SK-N-MC (cell line): ENCODE measurements around the gene HUWE1.

Source experiments
- DNase-seq: peaks from one replicate; pipeline ENCODE4 v3.0.0-alpha.2; 2011; ENCODE audit warnings: low read depth, low spot score
- H3K27ac ChIP-seq: fragments of 200-600 bp; sonication (generic); 2 replicates; pipeline ENCODE4 v1.5.1; 2016; ENCODE audit warnings: mixed run types
- H3K36me3 ChIP-seq: fragments of 200-600 bp; sonication (generic); 2 replicates; pipeline ENCODE4 v1.6.1; 2017; ENCODE audit warnings: antibody characterized with exemption, low read length, mixed read lengths; ENCODE audit not compliant: insufficient read depth
- H3K4me3 ChIP-seq: fragments of 200-600 bp; sonication (generic); 2 replicates; pipeline ENCODE4 v1.5.1; 2016
- H3K9ac ChIP-seq: fragments of 200-600 bp; sonication (generic); 2 replicates; pipeline ENCODE4 v1.8.0; 2017; ENCODE audit warnings: mixed run types, mixed read lengths; ENCODE audit not compliant: insufficient read length
- H3K9me3 ChIP-seq: fragments of 200-600 bp; sonication (generic); 2 replicates; pipeline ENCODE4 v1.6.1; 2017; ENCODE audit warnings: low read depth, mild to moderate bottlenecking, antibody characterized with exemption, low read length, moderate library complexity, mixed read lengths
- EZH2 ChIP-seq: fragments of 200-600 bp; sonication (generic); IDR thresholded peaks from one replicate; pipeline ENCODE4 v1.6.1; 2017; ENCODE audit warnings: antibody characterized with exemption
- FOXP2 ChIP-seq: optimal IDR thresholded peaks from 2 replicates; pipeline ENCODE3; 2011; ENCODE audit warnings: mild to moderate bottlenecking, moderate library complexity; ENCODE audit not compliant: insufficient read depth; ENCODE audit errors: extremely low read length, control extremely low read depth
- POLR2AphosphoS5 ChIP-seq: IDR thresholded peaks from 2 replicates; pipeline ENCODE4 v1.6.1; 2012; ENCODE audit warnings: mild to moderate bottlenecking, low read depth, low read length, borderline replicate concordance

HUWE1 gene

DNA sequence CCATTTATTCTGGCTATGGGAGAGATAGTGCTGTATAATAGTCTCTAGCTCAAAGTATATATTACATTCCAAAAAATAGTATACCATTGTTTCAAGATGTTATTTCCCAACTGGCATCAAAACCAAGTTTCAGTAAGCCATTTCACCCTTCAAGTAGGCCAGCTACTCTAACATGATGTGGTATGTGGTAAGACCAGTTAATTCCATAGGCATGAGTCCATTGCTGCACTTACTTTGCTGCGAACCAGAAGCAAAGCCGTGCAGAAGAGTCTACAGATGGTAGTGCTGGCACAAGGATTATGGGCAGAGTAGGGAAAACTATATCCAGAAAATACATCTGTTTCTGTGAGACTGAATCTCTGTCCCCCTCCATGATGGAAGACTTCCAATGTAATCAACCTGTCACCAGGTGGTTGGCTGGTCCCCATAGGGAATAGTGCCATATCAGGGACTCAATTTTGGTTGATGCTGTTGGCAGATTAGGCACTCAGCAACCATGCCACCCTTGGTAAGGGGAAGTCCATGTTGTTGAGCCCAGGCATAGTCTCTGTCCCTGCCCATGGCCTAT lies 202.6 kb downstream of the HUWE1 start:
- no peak overlapping the region for H3K27ac ChIP-seq
- H3K36me3 ChIP-seq: no peaks in the 10 kb centered on the region
- no peak overlapping the region for H3K9ac ChIP-seq
- H3K4me3 ChIP-seq: no peak overlapping the region
- TF ChIP-seq POLR2AphosphoS5 (no peak), EZH2 (no peak), FOXP2 (no peak)
- DNase-seq: no peak
- H3K9me3 ChIP-seq: no peaks in the 10 kb centered on the region

DNA sequence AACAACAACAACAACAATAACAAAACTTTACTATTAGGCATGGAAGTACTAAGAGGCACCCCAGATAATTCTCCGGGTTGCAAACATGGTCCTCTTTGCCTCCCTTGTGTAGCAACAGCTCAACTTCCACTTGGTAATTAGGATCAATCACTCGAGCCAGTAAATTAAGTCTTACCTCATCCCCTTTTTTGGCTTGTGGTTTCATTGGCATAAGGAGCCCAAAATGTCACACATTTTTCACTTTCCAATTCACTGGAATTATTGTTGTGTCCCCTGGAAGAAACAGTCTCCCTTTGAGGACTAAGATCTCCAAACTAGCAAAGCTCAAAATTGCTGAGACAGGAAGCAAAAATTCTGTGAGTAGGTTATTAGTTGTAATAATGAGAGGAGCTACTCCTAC lies 203.1 kb downstream of the HUWE1 start:
- no peak for DNase-seq
- Histone ChIP-seq H3K36me3 (no peaks in the 10 kb centered on the region), H3K9ac (no peak overlapping the region), H3K4me3 (no peak overlapping the region), H3K9me3 (no peaks in the 10 kb centered on the region), H3K27ac (no peak overlapping the region)
- TF ChIP-seq POLR2AphosphoS5: no peak
- no peak for TF ChIP-seq FOXP2
- TF ChIP-seq EZH2: no peak
